Motor neuron (in vitro differentiated cells): ENCODE results near the gene GLCE. TPM values are rescaled to one million over a fixed set of nuclear protein-coding genes. Genes with fewer than 3 reads are reported as not detected.
"Not testable (repeated sequence)": the region's sequence is repeated elsewhere in the genome, so short reads cannot be mapped to it uniquely, and the experiment has no call there.

Source experiments
- ATAC-seq, 8 experiments: fragments of 200-7000 bp; cut with Tn5 transposase; replicated peaks in 6 of 8; 2 replicates each; pipeline ENCODE4 v1.8.0; 2021; ENCODE audit warnings: mild to moderate bottlenecking in 8 of 8, moderate library complexity in 8 of 8
- H3K27ac ChIP-seq, 2 donors: fragments of 250-450 bp; sonication (Bioruptor Pico); 2 replicates each; pipeline ENCODE4 v1.9.0; 2021; ENCODE audit warnings: antibody characterized with exemption in 2 of 2, mild to moderate bottlenecking in 2 of 2, moderate library complexity in 1 of 2
- H3K4me1 ChIP-seq, 2 donors: fragments of 250-450 bp; sonication (Bioruptor Pico); replicated peaks in 1 of 2; 2 replicates each; pipeline ENCODE4 v1.6.1; 2021; ENCODE audit warnings: antibody characterized with exemption in 2 of 2, mild to moderate bottlenecking in 2 of 2, moderate library complexity in 1 of 2
- H3K4me3 ChIP-seq, 5 donors: fragments of 250-450 bp; sonication (Bioruptor Pico); 2 replicates each; pipeline ENCODE4 v1.9.0; 2021; ENCODE audit warnings: antibody characterized with exemption in 5 of 5, mild to moderate bottlenecking in 5 of 5, moderate library complexity in 4 of 5
- WGBS, 10 experiments: fragments of 450-650 bp; shearing (Covaris generic); methylation state at CpG; one replicate each; pipeline ENCODE4 v1.0.0; 2022; 5-methylcytosine and 5-hydroxymethylcytosine counted together
- in situ Hi-C, 9 experiments: fragments of 400-800 bp; cut with MboI; loops; one replicate each; pipeline ENCODE4 v1.15.0; 2021; ENCODE audit warnings: low sequenced_read_pairs in 9 of 9, low pct_unique_long_range_greater_than_20kb in 2 of 9; ENCODE audit not compliant: unreplicated experiment in 9 of 9
- total RNA-seq, 8 experiments: library from RNA; unstranded; fragments of 300-600 nt; gene quantifications; 2 replicates each; pipeline versions ENCODE4 v1.2.3 to v1.2.4, GENCODE V29; 2022

Gene GLCE
- total RNA-seq, 8 experiments from 2014 or later: 12.7 to 39.3 (median 20.3) TPM

GRCh38 chr15:69168361-69168760 lies 7.9 kb downstream of the GLCE start:
- in situ Hi-C loops: not testable (repeated sequence)

DNA sequence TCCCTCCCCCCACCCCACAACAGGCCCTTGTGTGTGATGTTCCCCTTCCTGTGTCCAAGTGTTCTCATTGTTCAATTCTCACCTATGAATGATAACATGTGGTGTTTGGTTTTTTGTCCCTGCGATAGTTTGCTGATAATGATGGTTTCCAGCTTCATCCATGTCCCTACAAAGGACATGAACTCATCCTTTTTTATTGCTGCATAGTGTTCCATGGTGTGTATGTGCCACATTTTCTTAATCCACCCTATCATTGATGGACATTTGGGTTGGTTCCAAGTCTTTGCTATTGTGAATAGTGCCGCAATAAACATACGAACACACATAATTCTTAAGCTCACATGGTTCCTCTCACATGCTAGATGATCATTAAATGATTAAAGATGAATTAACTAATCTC lies 9.1 kb downstream of the GLCE start:
- H3K4me1 ChIP-seq, H3K27ac ChIP-seq, in situ Hi-C loops, H3K4me3 ChIP-seq, ATAC-seq: not testable (repeated sequence)
- WGBS, 10 experiments: 88 to 100% (median 100%) methylated on average over 1 to 3 of the region's 3 CpGs; no CpG with 5 or more reads in 2 of the 10 experiments

More at GRCh38 chr15:69168361-69168760, 7.9 kb downstream of the GLCE start:
- WGBS, 10 experiments: 83 to 100% (median 100%) methylated on average over 1 to 7 of the region's 7 CpGs; no CpG with 5 or more reads in 1 of the 10 experiments
- not testable (repeated sequence) for H3K27ac ChIP-seq, H3K4me1 ChIP-seq, H3K4me3 ChIP-seq, ATAC-seq

GRCh38 chr15:69170597-69170996 lies 10.2 kb downstream of the GLCE start:
- Histone ChIP-seq H3K4me3 (no peak overlapping the region), H3K4me1 (no peaks in the 10 kb centered on the region), H3K27ac (no peak overlapping the region)
- 81 to 100% (median 93%) methylated on average over 1 to 3 of the region's 3 CpGs for WGBS, 10 experiments
- in situ Hi-C loops: no loop called here
- ATAC-seq: no peak

GRCh38 chr15:69172847-69173246 lies 12.4 kb downstream of the GLCE start:
- no peaks in the 10 kb centered on the region for H3K4me1 ChIP-seq
- in situ Hi-C loops: no loop called here
- no peak overlapping the region for H3K27ac ChIP-seq
- WGBS, 10 experiments: 50 to 100% (median 94%) methylated on average over 1 to 2 of the region's 2 CpGs; no CpG with 5 or more reads in 1 of the 10 experiments
- ATAC-seq: peak in 3 of 8 experiments; percentile 50 to 91 (median 56)
- H3K4me3 ChIP-seq: no peak overlapping the region

DNA sequence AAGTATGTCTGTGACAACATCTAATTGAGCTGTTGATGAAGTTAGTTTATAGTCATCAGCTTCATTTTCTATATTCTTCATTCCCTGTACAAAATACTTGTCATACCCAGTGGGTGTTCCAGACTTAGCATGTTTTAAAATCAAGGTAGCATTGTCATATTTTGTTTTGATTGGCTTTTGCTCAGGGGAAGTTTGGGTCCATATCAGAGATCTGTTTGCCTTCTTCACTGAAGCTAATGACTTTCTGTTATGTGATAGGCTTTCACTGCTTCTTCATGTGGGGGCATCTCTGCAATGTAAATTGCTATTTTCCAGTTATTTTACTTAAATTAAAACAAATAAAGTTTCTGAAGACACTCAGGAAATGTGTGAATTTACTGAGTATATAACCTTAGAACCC lies 15.1 kb downstream of the GLCE start:
- H3K4me1 ChIP-seq: no peaks in the 10 kb centered on the region
- no peak overlapping the region for H3K27ac ChIP-seq
- no peak overlapping the region for H3K4me3 ChIP-seq
- in situ Hi-C loops: no loop called here
- no peak for ATAC-seq

DNA sequence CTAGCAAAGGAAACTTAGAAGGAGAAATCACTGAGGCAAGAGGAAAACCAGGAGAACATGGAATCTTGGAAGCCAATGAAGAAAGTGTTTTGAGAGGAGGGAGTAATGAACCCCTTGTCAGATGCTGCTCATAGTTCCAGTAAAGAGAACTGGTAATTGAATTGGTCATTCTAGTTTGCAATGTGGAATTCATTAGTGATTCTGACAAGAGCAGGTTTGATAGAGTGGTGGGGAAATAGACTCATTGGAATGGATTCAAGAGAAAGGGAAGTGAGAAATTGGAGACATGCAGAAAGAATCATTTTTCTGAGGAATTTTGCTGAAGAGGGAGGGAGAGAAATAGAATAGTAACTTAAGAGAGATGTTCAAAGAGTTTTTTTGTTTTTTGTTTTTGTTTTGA lies 21.0 kb downstream of the GLCE start:
- in situ Hi-C loops: no loop called here
- ATAC-seq: peak in 1 of 8 experiments; percentile 24

DNA sequence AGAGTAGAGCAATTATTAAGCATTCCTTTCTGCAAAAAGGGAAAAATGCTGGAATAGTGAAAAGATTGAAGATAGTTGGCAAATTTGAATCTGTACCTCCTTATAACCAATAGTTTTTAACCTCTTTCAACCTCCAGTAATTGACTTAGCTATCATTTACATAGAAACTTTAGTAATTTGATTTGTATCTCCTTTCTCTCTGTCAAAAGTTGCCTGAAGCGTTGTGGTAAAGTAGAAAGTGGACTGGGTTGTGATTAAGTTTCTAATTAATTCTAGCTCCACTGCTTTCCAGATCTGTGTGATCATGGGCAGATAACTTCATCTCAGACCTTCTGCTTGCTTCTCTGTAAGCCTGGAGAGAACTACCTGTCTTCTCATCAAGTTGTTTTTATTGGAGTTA lies 24.8 kb downstream of the GLCE start:
- Histone ChIP-seq H3K4me1 (no peaks in the 10 kb centered on the region), H3K4me3 (no peak overlapping the region), H3K27ac (no peak overlapping the region)
- ATAC-seq: no peak
- in situ Hi-C loops: no loop called here
- WGBS, 10 experiments: 75 to 100% (median 100%) methylated on average over 1 of the region's 1 CpG; no CpG with 5 or more reads in 3 of the 10 experiments

More for the DNA sequence above, 21.0 kb downstream of the GLCE start:
- H3K4me3 ChIP-seq: no peak overlapping the region
- H3K27ac ChIP-seq: no peak overlapping the region
- H3K4me1 ChIP-seq: no peaks in the 10 kb centered on the region

DNA sequence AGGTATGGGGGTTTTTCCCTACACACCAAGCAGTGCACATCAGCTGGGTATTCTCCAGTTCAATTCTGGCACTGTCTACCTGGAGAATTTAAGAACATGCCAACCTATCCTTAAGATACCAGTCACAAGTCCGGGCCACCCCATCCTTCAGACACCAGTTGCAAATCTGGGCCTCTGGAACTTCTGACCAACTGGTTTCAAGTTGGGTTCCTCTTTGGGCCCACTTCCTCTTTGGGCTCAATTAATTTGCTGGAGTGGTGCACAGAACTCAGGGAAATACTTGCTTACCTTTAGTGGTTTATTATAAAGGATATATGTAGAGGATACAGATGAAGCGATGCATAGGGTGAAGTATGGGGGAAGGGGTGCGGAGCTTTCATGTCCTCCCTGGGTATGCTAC lies 25.3 kb downstream of the GLCE start:
- H3K27ac ChIP-seq: no peak overlapping the region
- ATAC-seq: no peak
- 81 to 100% (median 100%) methylated on average over 1 to 3 of the region's 3 CpGs; no CpG with 5 or more reads in 4 of the 10 experiments for WGBS, 10 experiments
- no peak overlapping the region for H3K4me3 ChIP-seq
- in situ Hi-C loops: no loop called here
- no peaks in the 10 kb centered on the region for H3K4me1 ChIP-seq

GRCh38 chr15:69189157-69189556 lies 28.7 kb downstream of the GLCE start:
- WGBS, 10 experiments: 85 to 100% (median 98%) methylated on average over 4 to 6 of the region's 6 CpGs
- no peak overlapping the region for H3K4me3 ChIP-seq
- no peak overlapping the region for H3K27ac ChIP-seq
- H3K4me1 ChIP-seq: no peaks in the 10 kb centered on the region
- in situ Hi-C loops: no loop called here
- no peak for ATAC-seq

DNA sequence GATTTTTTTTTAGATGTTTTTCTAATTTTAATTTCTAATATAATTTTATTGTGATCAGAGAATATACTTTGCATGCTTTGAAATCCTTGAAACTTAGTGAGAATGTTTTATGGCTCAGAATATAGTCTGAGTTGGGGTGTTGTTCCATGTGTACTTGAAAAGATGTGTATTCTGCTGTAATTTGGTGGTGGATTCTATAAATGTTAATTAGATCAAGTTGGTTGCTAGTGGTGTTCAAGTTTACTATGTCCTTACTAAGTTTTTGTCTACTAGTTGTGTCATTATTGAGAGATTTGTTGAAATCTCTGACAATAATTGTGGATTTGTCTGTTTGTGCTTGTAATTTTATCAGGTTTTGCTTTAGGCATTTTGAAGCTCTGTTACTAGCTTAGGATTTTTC lies 29.7 kb downstream of the GLCE start:
- Histone ChIP-seq H3K4me3 (no peak overlapping the region), H3K27ac (no peak overlapping the region), H3K4me1 (peaks cover 0 to 3% of the 10 kb centered on the region in 2 donors)
- ATAC-seq: no peak
- in situ Hi-C loops: no loop called here

DNA sequence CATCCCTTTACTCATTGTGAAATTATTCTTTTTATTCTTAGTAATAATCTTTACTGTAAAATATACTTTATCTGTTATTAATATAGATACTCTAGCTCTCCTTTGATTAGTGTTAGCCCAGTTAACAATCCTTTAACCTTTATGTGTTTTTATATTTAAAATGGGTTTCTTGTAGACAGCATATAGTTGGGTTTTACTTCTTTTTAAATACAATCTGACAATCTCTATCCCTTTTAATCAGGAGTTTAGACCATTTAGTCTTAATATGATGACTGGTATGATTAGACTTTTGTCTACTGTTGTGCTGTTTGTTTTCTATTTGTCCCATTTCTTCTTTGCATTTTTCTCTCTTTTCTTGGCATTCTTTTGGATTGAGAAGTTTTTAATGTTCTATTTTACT lies 30.1 kb downstream of the GLCE start:
- Histone ChIP-seq H3K4me1 (peaks cover 0 to 7% of the 10 kb centered on the region in 2 donors), H3K27ac (no peak overlapping the region), H3K4me3 (no peak overlapping the region)
- in situ Hi-C loops: no loop called here
- ATAC-seq: no peak

DNA sequence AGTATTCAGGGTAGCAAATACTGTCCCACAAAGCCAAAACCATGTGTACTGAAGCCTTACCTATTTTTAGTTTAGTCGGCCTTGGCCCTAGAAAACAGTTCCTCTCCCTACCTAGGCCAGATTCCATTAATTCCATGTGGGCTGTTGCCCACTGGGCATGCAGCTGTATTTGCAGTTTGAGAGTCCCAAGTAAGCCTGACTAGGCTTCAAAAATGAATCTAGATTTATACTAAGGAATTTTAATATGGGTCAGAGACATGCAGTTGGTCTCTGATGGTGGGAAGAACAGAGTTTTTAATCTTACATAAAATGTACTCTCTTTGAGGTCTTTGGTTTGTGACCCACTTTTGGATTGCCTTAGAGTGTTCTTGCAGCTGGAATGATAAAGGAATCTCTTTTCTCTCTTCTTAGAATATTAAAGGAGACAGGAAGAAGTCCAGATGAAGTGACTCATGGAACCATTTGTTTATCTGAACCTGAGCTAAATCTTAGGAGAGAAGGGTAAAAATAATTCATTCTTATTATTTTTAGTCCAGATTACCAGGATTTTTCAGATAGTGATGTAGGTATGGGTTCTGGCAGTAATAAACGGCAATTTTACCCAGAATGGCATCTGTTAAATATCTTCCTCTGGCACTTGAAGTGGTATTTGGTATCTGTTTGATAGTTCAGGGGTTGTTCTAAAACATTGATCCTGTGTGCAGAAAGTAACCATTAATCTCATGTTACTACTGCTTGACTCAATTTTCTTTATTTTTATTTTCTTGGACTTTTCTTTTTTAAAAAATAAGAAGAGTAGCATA lies 33.8 kb downstream of the GLCE start:
- no peak overlapping the region for H3K27ac ChIP-seq
- in situ Hi-C loops: no loop called here
- no peak overlapping the region for H3K4me3 ChIP-seq
- peaks cover 0 to 7% of the 10 kb centered on the region in 2 donors for H3K4me1 ChIP-seq
- 10 to 100% (median 75%) methylated on average over 1 to 2 of the region's 2 CpGs for WGBS, 10 experiments
- ATAC-seq: peak in 1 of 8 experiments; percentile 47

- WGBS, 10 experiments: 10 to 83% (median 67%) methylated on average over 1 of the region's 1 CpG; no CpG with 5 or more reads in 1 of the 10 experiments
- H3K4me3 ChIP-seq: no peak overlapping the region
- ATAC-seq: peak in 1 of 8 experiments; percentile 17
- no peak overlapping the region for H3K27ac ChIP-seq
- in situ Hi-C loops: no loop called here
- peaks cover 0 to 7% of the 10 kb centered on the region in 2 donors for H3K4me1 ChIP-seq
Observed at GRCh38 chr15:69194854-69195253, 34.4 kb downstream of the GLCE start.
